ENCODE data around the gene ADCY7. TPM values are rescaled to one million over a fixed set of nuclear protein-coding genes. Genes with fewer than 3 reads are reported as not detected.
A peak's percentile ranks its signal among the peaks of the same experiment; 100 is the strongest.

Gene ADCY7
- total RNA-seq, 1 donor from 2014 or later, result 9.8 TPM

GRCh38 chr16:50295541-50296132 lies 29.3 kb downstream of the ADCY7 start:
- no peak for FAIRE-seq
- DNase-seq (ENCODE audit: low spot score in 2 of 2), result no peak

- FAIRE-seq (no peak), DNase-seq (ENCODE audit: low spot score in 2 of 2) (no peak)
Measured at GRCh38 chr16:50296807-50297206, 30.5 kb downstream of the ADCY7 start.

GRCh38 chr16:50297301-50298074 lies 31.1 kb downstream of the ADCY7 start:
- no peak for DNase-seq (ENCODE audit: low spot score in 2 of 2)
- FAIRE-seq, result no peak

GRCh38 chr16:50298075-50298460 lies 31.7 kb downstream of the ADCY7 start:
- DNase-seq (ENCODE audit: low spot score in 2 of 2), result no peak

GRCh38 chr16:50298591-50299507 lies 32.5 kb downstream of the ADCY7 start:
- DNase-seq (ENCODE audit: low spot score in 2 of 2), result no peak
- no peak for FAIRE-seq

More at GRCh38 chr16:50298075-50298460, 31.7 kb downstream of the ADCY7 start:
- FAIRE-seq, result no peak

- no peak for DNase-seq (ENCODE audit: low spot score in 2 of 2)
- FAIRE-seq, result no peak
Measured at GRCh38 chr16:50299508-50300105, 33.3 kb downstream of the ADCY7 start.

- DNase-seq (ENCODE audit: low spot score in 2 of 2) (no peak), FAIRE-seq (no peak)
Measured at GRCh38 chr16:50300942-50301625, 34.7 kb downstream of the ADCY7 start.

GRCh38 chr16:50301626-50302471 lies 35.5 kb downstream of the ADCY7 start:
- FAIRE-seq (no peak), DNase-seq (ENCODE audit: low spot score in 2 of 2) (no peak)

GRCh38 chr16:50302472-50303005 lies 36.2 kb downstream of the ADCY7 start:
- DNase-seq (ENCODE audit: low spot score in 2 of 2) (no peak), FAIRE-seq (no peak)

- DNase-seq (ENCODE audit: low spot score in 2 of 2) (no peak), FAIRE-seq (no peak)
Measured at GRCh38 chr16:50303041-50303604, 36.8 kb downstream of the ADCY7 start.

- DNase-seq (ENCODE audit: low spot score in 2 of 2), result no peak
- no peak for FAIRE-seq
Measured at GRCh38 chr16:50303605-50304466, 37.5 kb downstream of the ADCY7 start.

- no peak for DNase-seq (ENCODE audit: low spot score in 2 of 2)
- no peak for FAIRE-seq
Measured at GRCh38 chr16:50304467-50305440, 38.4 kb downstream of the ADCY7 start.

- peak in 1 of 2 donors; percentile 15 for DNase-seq (ENCODE audit: low spot score in 2 of 2)
- no peak for FAIRE-seq
Measured at GRCh38 chr16:50305441-50306061, 39.2 kb downstream of the ADCY7 start.

GRCh38 chr16:50306287-50306686 lies 39.9 kb downstream of the ADCY7 start:
- no peak for FAIRE-seq
- peak in 1 of 2 donors; percentile 6 for DNase-seq (ENCODE audit: low spot score in 2 of 2)

GRCh38 chr16:50308237-50308965 lies 42.0 kb downstream of the ADCY7 start:
- DNase-seq (ENCODE audit: low spot score in 2 of 2) (peak in 1 of 2 donors; percentile 5), FAIRE-seq (no peak)
